ENCODE measurements around the gene PRR15L.

GRCh38 chr17:47998044-47998443, 40.4 kb upstream of the PRR15L start:
- no peak for TF ChIP-seq CTCF (IDR thresholded peaks at IDR 0.05)
- no peak for TF ChIP-seq POLR2A (IDR thresholded peaks at IDR 0.05)

All from lower leg skin (tissue), 3 donors.